OCI-LY1 (cell line): ENCODE results near the gene ZNF780A.

ENCODE experiments used
- H2AFZ ChIP-seq: fragments of 200-600 bp; sonication (generic), shearing (Covaris generic); 2 replicates; pipeline ENCODE4 v1.6.0; 2014; ENCODE audit warnings: antibody characterized with exemption, mild to moderate bottlenecking, low read length
- H3F3A ChIP-seq: fragments of 200-600 bp; sonication (generic), shearing (Covaris generic); 2 replicates; pipeline ENCODE4 v1.6.0; 2014; ENCODE audit warnings: mild to moderate bottlenecking, antibody characterized with exemption, low read length, moderate library complexity; ENCODE audit not compliant: insufficient read depth
- H3K27ac ChIP-seq: fragments of 200-600 bp; sonication (generic); 2 replicates; pipeline ENCODE4 v1.5.1; 2014; ENCODE audit warnings: low read length, mixed run types, mild to moderate bottlenecking, low read depth; ENCODE audit not compliant: poor library complexity, severe bottlenecking
- H3K27me3 ChIP-seq: fragments of 200-600 bp; sonication (generic); 2 replicates; pipeline ENCODE4 v1.6.0; 2014; ENCODE audit warnings: antibody characterized with exemption, mild to moderate bottlenecking, low read length, moderate library complexity; ENCODE audit not compliant: insufficient read depth
- H3K36me3 ChIP-seq: fragments of 200-600 bp; sonication (generic); 2 replicates; pipeline ENCODE4 v1.6.1; 2014; ENCODE audit warnings: mild to moderate bottlenecking, antibody characterized with exemption, low read length, moderate library complexity, mixed read lengths; ENCODE audit not compliant: insufficient read depth
- H3K4me1 ChIP-seq: fragments of 200-600 bp; sonication (generic); 2 replicates; pipeline ENCODE4 v1.5.1; 2014; ENCODE audit warnings: mild to moderate bottlenecking, low read length, moderate library complexity; ENCODE audit not compliant: insufficient read depth, severe bottlenecking
- H3K4me2 ChIP-seq: fragments of 200-600 bp; sonication (generic), shearing (Covaris generic); 2 replicates; pipeline ENCODE4 v1.6.1; 2014; ENCODE audit warnings: low read length
- H3K4me3 ChIP-seq: fragments of 200-600 bp; sonication (generic); 2 replicates; pipeline ENCODE4 v1.5.1; 2014; ENCODE audit warnings: low read length, low read depth, mild to moderate bottlenecking, mixed read lengths; ENCODE audit not compliant: poor library complexity, severe bottlenecking
- H3K79me2 ChIP-seq: fragments of 200-600 bp; shearing (Covaris generic); 2 replicates; pipeline ENCODE4 v1.6.1; 2016; ENCODE audit warnings: mixed run types, low read length, mixed read lengths; ENCODE audit not compliant: insufficient read depth
- H3K9ac ChIP-seq: fragments of 200-600 bp; sonication (generic), shearing (Covaris generic); 2 replicates; pipeline ENCODE4 v1.6.1; 2014; ENCODE audit warnings: mild to moderate bottlenecking, low read length, mixed read lengths
- H3K9me2 ChIP-seq: fragments of 200-600 bp; sonication (generic), shearing (Covaris generic); 2 replicates; pipeline ENCODE4 v1.6.1; 2014; ENCODE audit warnings: low read depth, mild to moderate bottlenecking, low read length, mixed read lengths
- H3K9me3 ChIP-seq: fragments of 200-600 bp; shearing (Covaris generic); 2 replicates; pipeline ENCODE4 v1.6.1; 2014; ENCODE audit warnings: low read length, mixed read lengths
- H4K20me1 ChIP-seq: fragments of 200-600 bp; sonication (generic), shearing (Covaris generic); 2 replicates; pipeline ENCODE4 v1.6.0; 2016; ENCODE audit warnings: mild to moderate bottlenecking, low read length; ENCODE audit not compliant: insufficient read depth
- EZH2 ChIP-seq: fragments of 200-600 bp; sonication (generic), shearing (Covaris generic); IDR thresholded peaks from 2 replicates; pipeline ENCODE4 v1.8.0; 2017; ENCODE audit warnings: borderline replicate concordance, mixed run types, mild to moderate bottlenecking, antibody characterized with exemption, low read length, moderate library complexity, mixed read lengths
- TF ChIP-seq, protein P1 (sequence below): fragments of 200-600 bp; sonication (generic), shearing (Covaris generic); IDR thresholded peaks from 2 replicates; pipeline ENCODE4 v1.5.1; 2017; ENCODE audit warnings: mild to moderate bottlenecking, antibody characterized with exemption, low read length, moderate library complexity, mixed read lengths

The ZNF780A gene

DNA sequence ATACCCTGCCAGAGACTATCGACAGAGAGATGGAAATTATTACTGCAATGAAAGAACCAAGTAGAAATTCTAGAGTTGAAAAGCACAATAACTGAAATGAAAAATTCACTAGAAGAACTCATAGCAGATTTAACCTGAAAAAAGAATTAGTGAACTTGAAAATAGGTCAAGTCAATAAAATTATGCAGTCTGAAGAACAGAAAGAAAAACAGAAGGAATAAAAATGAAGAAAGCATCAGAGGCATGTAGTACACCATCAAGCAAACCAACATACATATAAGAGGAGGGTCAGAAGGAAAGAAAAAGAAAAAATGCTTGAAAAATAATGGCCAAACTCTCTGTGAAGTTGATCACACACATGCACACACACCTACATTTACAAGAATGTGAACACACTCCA lies 31.1 kb downstream of the ZNF780A start:
- no peak overlapping the region for H2AFZ ChIP-seq
- no peak overlapping the region for H3K9ac ChIP-seq
- H4K20me1 ChIP-seq = no peaks in the 10 kb centered on the region
- peaks cover 16% of the 10 kb centered on the region for H3K4me1 ChIP-seq
- H3K9me3 ChIP-seq = peaks cover 19% of the 10 kb centered on the region
- no peak overlapping the region for H3K4me3 ChIP-seq
- no peak overlapping the region for H3K27ac ChIP-seq
- TF ChIP-seq, protein P1, sequence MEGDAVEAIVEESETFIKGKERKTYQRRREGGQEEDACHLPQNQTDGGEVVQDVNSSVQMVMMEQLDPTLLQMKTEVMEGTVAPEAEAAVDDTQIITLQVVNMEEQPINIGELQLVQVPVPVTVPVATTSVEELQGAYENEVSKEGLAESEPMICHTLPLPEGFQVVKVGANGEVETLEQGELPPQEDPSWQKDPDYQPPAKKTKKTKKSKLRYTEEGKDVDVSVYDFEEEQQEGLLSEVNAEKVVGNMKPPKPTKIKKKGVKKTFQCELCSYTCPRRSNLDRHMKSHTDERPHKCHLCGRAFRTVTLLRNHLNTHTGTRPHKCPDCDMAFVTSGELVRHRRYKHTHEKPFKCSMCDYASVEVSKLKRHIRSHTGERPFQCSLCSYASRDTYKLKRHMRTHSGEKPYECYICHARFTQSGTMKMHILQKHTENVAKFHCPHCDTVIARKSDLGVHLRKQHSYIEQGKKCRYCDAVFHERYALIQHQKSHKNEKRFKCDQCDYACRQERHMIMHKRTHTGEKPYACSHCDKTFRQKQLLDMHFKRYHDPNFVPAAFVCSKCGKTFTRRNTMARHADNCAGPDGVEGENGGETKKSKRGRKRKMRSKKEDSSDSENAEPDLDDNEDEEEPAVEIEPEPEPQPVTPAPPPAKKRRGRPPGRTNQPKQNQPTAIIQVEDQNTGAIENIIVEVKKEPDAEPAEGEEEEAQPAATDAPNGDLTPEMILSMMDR = no peak
- no peak for TF ChIP-seq EZH2
- no peaks in the 10 kb centered on the region for H3K27me3 ChIP-seq
- no peaks in the 10 kb centered on the region for H3K36me3 ChIP-seq
- H3F3A ChIP-seq = no peaks in the 10 kb centered on the region
- no peak overlapping the region for H3K4me2 ChIP-seq
- no peaks in the 10 kb centered on the region for H3K9me2 ChIP-seq
- peaks cover 4% of the 10 kb centered on the region for H3K79me2 ChIP-seq

DNA sequence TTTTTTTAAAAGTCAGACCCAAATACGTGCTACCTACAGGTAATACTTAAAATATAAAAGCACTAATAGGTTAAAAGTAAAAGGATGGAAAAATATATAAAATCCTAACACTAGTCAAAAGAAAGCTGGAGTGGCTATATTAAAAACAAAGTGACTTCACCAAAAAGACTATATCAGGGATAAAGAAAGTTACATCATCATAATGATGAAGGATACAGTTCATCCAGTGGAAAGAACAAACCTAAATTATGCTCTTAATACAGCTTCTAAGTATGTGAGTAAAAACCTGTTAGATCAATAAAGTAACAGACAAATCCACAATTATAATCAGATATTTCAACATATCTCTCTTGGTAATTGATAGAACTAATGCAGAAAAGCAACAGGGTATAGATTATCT lies 33.6 kb downstream of the ZNF780A start:
- Histone ChIP-seq H3K4me2 (peak overlapping the region; percentile 79), H3K9ac (no peak overlapping the region), H3K9me3 (peaks cover 19% of the 10 kb centered on the region), H3K79me2 (peaks cover 8% of the 10 kb centered on the region), H3K27ac (no peak overlapping the region), H3K4me3 (peak overlapping the region; percentile 87), H3K36me3 (peaks cover 7% of the 10 kb centered on the region; the same call in 1 of the 2 replicates), H3F3A (no peaks in the 10 kb centered on the region), H3K9me2 (no peaks in the 10 kb centered on the region), H3K27me3 (no peaks in the 10 kb centered on the region), H3K4me1 (peaks cover 19% of the 10 kb centered on the region), H4K20me1 (no peaks in the 10 kb centered on the region), H2AFZ (no peak overlapping the region; the same call in 1 of the 2 replicates)
- TF ChIP-seq, protein P1 = no peak
- TF ChIP-seq EZH2 = no peak

DNA sequence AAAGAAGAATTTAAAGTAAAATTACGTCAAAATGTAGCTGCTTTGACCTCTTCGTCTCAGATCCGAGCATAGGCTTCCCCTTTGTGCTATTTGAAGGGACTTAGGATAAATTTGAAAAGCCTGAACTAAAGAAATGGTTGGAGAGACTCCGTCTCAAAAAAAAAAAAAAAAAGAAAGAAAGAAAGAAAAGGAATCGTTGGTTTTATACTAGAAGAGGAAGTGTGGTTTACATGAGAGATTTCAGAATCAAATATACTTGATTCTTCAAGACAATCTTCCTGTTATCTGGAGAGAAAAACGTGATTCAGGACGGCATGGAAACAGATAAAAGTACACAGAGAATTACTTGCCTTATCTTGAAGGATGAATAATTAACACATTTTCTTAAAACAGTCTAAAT lies 34.2 kb downstream of the ZNF780A start:
- Histone ChIP-seq H3K4me2 (peak overlapping the region; percentile 79), H3K36me3 (peaks cover 9% of the 10 kb centered on the region), H3K4me1 (peaks cover 19% of the 10 kb centered on the region), H4K20me1 (no peaks in the 10 kb centered on the region), H3K27me3 (no peaks in the 10 kb centered on the region), H3K9ac (peak overlapping the region; percentile 80), H3K79me2 (peaks cover 8% of the 10 kb centered on the region), H3K27ac (peak overlapping the region; percentile 61), H3F3A (no peaks in the 10 kb centered on the region), H2AFZ (peak overlapping the region; percentile 33), H3K9me3 (peaks cover 23% of the 10 kb centered on the region), H3K4me3 (peak overlapping the region; percentile 87), H3K9me2 (no peaks in the 10 kb centered on the region)
- no peak for TF ChIP-seq EZH2
- TF ChIP-seq, protein P1 = no peak
